Activated CD8-positive, alpha-beta T cell treated with anti-CD3 and anti-CD28 coated beads for 36 hours (primary cell): Measurements from ENCODE around the gene NOL4L. TPM values are rescaled to one million over a fixed set of nuclear protein-coding genes. Genes with fewer than 3 reads are reported as not detected.

ENCODE experiments used
- ATAC-seq: fragments of 200-7000 bp; cut with Tn5 transposase; one replicate; pipeline ENCODE4 v1.10.0; 2021; ENCODE audit warnings: mild to moderate bottlenecking, moderate library complexity
- CTCF ChIA-PET: fragments of 350-600 bp; sonication (Branson Sonifier 250); formaldehyde crosslinking; loops from one replicate; lab custom pipeline; 2021; ENCODE audit warnings: antibody characterized with exemption; lab: Charles Lee
- POLR2A ChIA-PET: fragments of 350-600 bp; sonication (Branson Sonifier 250); formaldehyde crosslinking; loops from one replicate; lab custom pipeline; 2021; ENCODE audit warnings: antibody characterized with exemption; lab: Charles Lee
- DNase-seq: peaks from one replicate; pipeline ENCODE4 v3.0.0-alpha.2; 2020
- H3K27ac Mint-ChIP-seq: one replicate; pipeline ENCODE4 v1.8.0; 2021; ENCODE audit warnings: mild to moderate bottlenecking, mixed read lengths
- H3K27me3 Mint-ChIP-seq: one replicate; pipeline ENCODE4 v1.8.0; 2021; ENCODE audit warnings: mixed read lengths
- H3K36me3 Mint-ChIP-seq: one replicate; pipeline ENCODE4 v1.8.0; 2021; ENCODE audit warnings: low read depth, mixed read lengths
- H3K4me1 Mint-ChIP-seq: one replicate; pipeline ENCODE4 v1.8.0; 2021; ENCODE audit warnings: low read depth, mixed read lengths
- H3K4me3 Mint-ChIP-seq: one replicate; pipeline ENCODE4 v1.8.0; 2021; ENCODE audit warnings: mild to moderate bottlenecking, moderate library complexity, mixed read lengths
- H3K9me3 Mint-ChIP-seq: one replicate; pipeline ENCODE4 v1.8.0; 2021; ENCODE audit warnings: mixed read lengths
- CTCF ChIP-seq: fragments of 200-600 bp; IDR thresholded peaks from one replicate; pipeline ENCODE4 v1.8.0; 2022; ENCODE audit warnings: antibody characterized with exemption, mild to moderate bottlenecking
- intact Hi-C: fragments of 100-400 bp; cut with micrococcal nuclease; formaldehyde crosslinking; loops from one replicate; pipeline ENCODE4 v1.10.0; 2022
- total RNA-seq, 2 experiments: library from RNA; stranded (reverse); gene quantifications; one replicate each; pipeline ENCODE4 v1.2.3, GENCODE V29; 2021

Gene NOL4L
- total RNA-seq, 2 experiments from 2014 or later: 23.3 to 23.9 TPM

- TF ChIP-seq CTCF: no peak
- H3K4me3 Mint-ChIP-seq: no peak overlapping the region
- H3K4me1 Mint-ChIP-seq: peaks cover 41% of the 10 kb centered on the region
- DNase-seq (no peak), ATAC-seq (no peak)
- no peaks in the 10 kb centered on the region for H3K27me3 Mint-ChIP-seq
- no peak overlapping the region for H3K27ac Mint-ChIP-seq
- no peaks in the 10 kb centered on the region for H3K9me3 Mint-ChIP-seq
- ChIA-PET POLR2A (interaction anchor here (1.1 to 1.4 kb wide), 4 partner anchors 8 to 33 kb away, joined by 3 to 4 read pairs (median 3); partner anchors contain the start of gene NOL4L), CTCF (interaction anchor here (2.4 kb wide), 1 partner anchor 80 kb away, joined by 11 read pairs; no protein-coding TSS in a partner anchor)
- intact Hi-C loops: no loop called here
- H3K36me3 Mint-ChIP-seq: no peaks in the 10 kb centered on the region
Observed at GRCh38 chr20:32572271-32572968, 12.7 kb downstream of the NOL4L start.

GRCh38 chr20:32571566-32571965 is 13.6 kb downstream of the NOL4L start:
- POLR2A ChIA-PET: interaction anchor here (1.3 to 1.4 kb wide), 2 partner anchors 9 to 32 kb away, joined by 3 read pairs; no protein-coding TSS in a partner anchor
- peak overlapping the region; percentile 44 for H3K27ac Mint-ChIP-seq

GRCh38 chr20:32570401-32571190 is 14.5 kb downstream of the NOL4L start:
- H3K27ac Mint-ChIP-seq: no peak overlapping the region
- POLR2A ChIA-PET: interaction anchor here (0.8 to 1.5 kb wide), 3 partner anchors 13 to 30 kb away, joined by 4 to 6 read pairs (median 5); no protein-coding TSS in a partner anchor

More at GRCh38 chr20:32571566-32571965, 13.6 kb downstream of the NOL4L start:
- no peak for DNase-seq
- CTCF ChIA-PET: interaction anchor here (1.5 kb wide), 1 partner anchor 9 kb away, joined by 3 read pairs; no protein-coding TSS in a partner anchor
- Mint-ChIP-seq H3K9me3 (no peaks in the 10 kb centered on the region), H3K27me3 (no peaks in the 10 kb centered on the region), H3K4me1 (peaks cover 40% of the 10 kb centered on the region), H3K36me3 (no peaks in the 10 kb centered on the region), H3K4me3 (no peak overlapping the region)
- intact Hi-C loops: no loop called here
- TF ChIP-seq CTCF: no peak
- ATAC-seq: no peak

GRCh38 chr20:32569380-32570305 is 15.5 kb downstream of the NOL4L start:
- POLR2A ChIA-PET: interaction anchor here (0.6 to 1.5 kb wide), 4 partner anchors 12 to 944 kb away, joined by 3 to 6 read pairs (median 4); no protein-coding TSS in a partner anchor
- intact Hi-C loops: no loop called here
- no peak for TF ChIP-seq CTCF
- no peak for ATAC-seq
- Mint-ChIP-seq H3K4me3 (no peak overlapping the region), H3K9me3 (no peaks in the 10 kb centered on the region), H3K27ac (peak overlapping the region; percentile 40), H3K4me1 (peaks cover 42% of the 10 kb centered on the region), H3K27me3 (no peaks in the 10 kb centered on the region), H3K36me3 (no peaks in the 10 kb centered on the region)
- CTCF ChIA-PET: interaction anchor here (1.1 to 1.9 kb wide), 4 partner anchors 11 to 49 kb away, joined by 3 to 11 read pairs (median 4); no protein-coding TSS in a partner anchor
- DNase-seq: no peak

More at GRCh38 chr20:32570401-32571190, 14.5 kb downstream of the NOL4L start:
- ATAC-seq: no peak
- Mint-ChIP-seq H3K4me3 (no peak overlapping the region), H3K9me3 (no peaks in the 10 kb centered on the region), H3K27me3 (no peaks in the 10 kb centered on the region), H3K36me3 (no peaks in the 10 kb centered on the region), H3K4me1 (peaks cover 41% of the 10 kb centered on the region)
- intact Hi-C loops: no loop called here
- CTCF ChIA-PET: interaction anchor here (0.7 to 1.9 kb wide), 4 partner anchors 10 to 50 kb away, joined by 3 to 11 read pairs (median 3); no protein-coding TSS in a partner anchor
- DNase-seq: no peak
- no peak for TF ChIP-seq CTCF
